PC-3 (cell line): ENCODE measurements around the gene UACA. TPM values are rescaled to one million over a fixed set of nuclear protein-coding genes. Genes with fewer than 3 reads are reported as not detected.

Experiments used
- ATAC-seq: fragments of 200-7000 bp; cut with Tn5 transposase; 2 replicates; pipeline ENCODE4 v1.9.1; 2020; ENCODE audit warnings: mild to moderate bottlenecking, moderate library complexity
- BruUV-seq: library from RNA; stranded (reverse); fragments of 400-500 nt; replicated peaks from 2 replicates; lab custom pipeline; 2021; lab: Mats Ljungman, UMichigan
- CTCF ChIA-PET: fragments of 300-600 bp; sonication (Branson Sonifier 250); formaldehyde crosslinking; loops from one replicate; lab custom pipeline; 2022; ENCODE audit warnings: antibody characterized with exemption; lab: Charles Lee
- POLR2A ChIA-PET: fragments of 300-600 bp; sonication (Branson Sonifier 250); formaldehyde crosslinking; loops from one replicate; lab custom pipeline; 2022; ENCODE audit warnings: antibody characterized with exemption; ENCODE audit not compliant: unreplicated experiment; lab: Charles Lee
- DNase-seq: peaks from one replicate; pipeline ENCODE4 v3.0.0-alpha.2; 2015
- H2AFZ ChIP-seq: fragments of 300-600 bp; sonication (generic); 2 replicates; pipeline ENCODE4 v1.6.0; 2016; ENCODE audit warnings: antibody characterized with exemption, low read length
- H3F3A ChIP-seq: fragments of 300-600 bp; sonication (generic); one replicate; pipeline ENCODE4 v1.6.0; 2017; ENCODE audit warnings: antibody characterized with exemption, low read length, control low read depth, mild to moderate bottlenecking; ENCODE audit not compliant: unreplicated experiment
- H3K27ac ChIP-seq: fragments of 300-600 bp; sonication (generic); 2 replicates; pipeline ENCODE4 v1.5.1; 2016; ENCODE audit warnings: mild to moderate bottlenecking, low read length
- H3K27me3 ChIP-seq: fragments of 300-600 bp; sonication (generic); 2 replicates; pipeline ENCODE4 v1.6.1; 2016; ENCODE audit warnings: low read length, mixed read lengths
- H3K36me3 ChIP-seq: fragments of 300-600 bp; sonication (generic); 2 replicates; pipeline ENCODE4 v1.6.1; 2016; ENCODE audit warnings: low read depth, mixed run types, low read length, mixed read lengths
- H3K4me1 ChIP-seq: fragments of 300-600 bp; sonication (generic); 2 replicates; pipeline ENCODE4 v1.5.1; 2016; ENCODE audit warnings: low read length; ENCODE audit not compliant: insufficient read depth
- H3K4me2 ChIP-seq: fragments of 300-600 bp; sonication (generic); 2 replicates; pipeline ENCODE4 v1.6.0; 2016; ENCODE audit warnings: low read length
- H3K4me3 ChIP-seq: fragments of 300-600 bp; sonication (generic); 2 replicates; pipeline ENCODE4 v1.5.1; 2016; ENCODE audit warnings: mild to moderate bottlenecking, low read length, mixed read lengths
- H3K79me2 ChIP-seq: fragments of 300-600 bp; sonication (generic); 2 replicates; pipeline ENCODE4 v1.6.1; 2017; ENCODE audit warnings: low read length, mixed read lengths
- H3K9ac ChIP-seq: fragments of 300-600 bp; sonication (generic); 2 replicates; pipeline ENCODE4 v1.6.0; 2016; ENCODE audit warnings: mild to moderate bottlenecking, low read length
- H3K9me2 ChIP-seq: fragments of 300-600 bp; sonication (generic); replicated peaks from 2 replicates; pipeline ENCODE4 v1.6.1; 2016; ENCODE audit warnings: mixed run types, low read length, mixed read lengths
- H3K9me3 ChIP-seq: fragments of 300-600 bp; sonication (generic); 2 replicates; pipeline ENCODE4 v1.6.1; 2016; ENCODE audit warnings: low read length, mixed read lengths
- H4K20me1 ChIP-seq: fragments of 300-600 bp; sonication (generic); 2 replicates; pipeline ENCODE4 v1.6.1; 2016; ENCODE audit warnings: low read length, mixed read lengths
- EZH2 ChIP-seq: fragments of 300-600 bp; sonication (generic); IDR thresholded peaks from one replicate; pipeline ENCODE4 v1.6.1; 2017; ENCODE audit warnings: antibody characterized with exemption, mild to moderate bottlenecking, low read length; ENCODE audit not compliant: unreplicated experiment
- EZH2phosphoT487 ChIP-seq: fragments of 300-600 bp; sonication (generic); IDR thresholded peaks from 2 replicates; pipeline ENCODE4 v1.6.1; 2018; ENCODE audit warnings: mild to moderate bottlenecking, antibody characterized with exemption, low read length, borderline replicate concordance
- intact Hi-C: fragments of 100-400 bp; cut with micrococcal nuclease; formaldehyde crosslinking; loops from 2 replicates; pipeline ENCODE4 v1.9.0; 2023
- total RNA-seq: library from RNA; depleted of rRNA; stranded (reverse); fragments of >200 nt; gene quantifications from 2 replicates; pipeline ENCODE4 v1.2.3, GENCODE V29; 2014
- TF ChIP-seq, protein P1 (sequence below): fragments of 300-600 bp; sonication (generic); conservative IDR thresholded peaks from 2 replicates; pipeline ENCODE4 v1.5.1; 2017; ENCODE audit warnings: antibody characterized with exemption, low read depth, mild to moderate bottlenecking, low read length

The UACA gene
- total RNA-seq, 1 experiment from 2014 or later: 21.7 TPM

DNA sequence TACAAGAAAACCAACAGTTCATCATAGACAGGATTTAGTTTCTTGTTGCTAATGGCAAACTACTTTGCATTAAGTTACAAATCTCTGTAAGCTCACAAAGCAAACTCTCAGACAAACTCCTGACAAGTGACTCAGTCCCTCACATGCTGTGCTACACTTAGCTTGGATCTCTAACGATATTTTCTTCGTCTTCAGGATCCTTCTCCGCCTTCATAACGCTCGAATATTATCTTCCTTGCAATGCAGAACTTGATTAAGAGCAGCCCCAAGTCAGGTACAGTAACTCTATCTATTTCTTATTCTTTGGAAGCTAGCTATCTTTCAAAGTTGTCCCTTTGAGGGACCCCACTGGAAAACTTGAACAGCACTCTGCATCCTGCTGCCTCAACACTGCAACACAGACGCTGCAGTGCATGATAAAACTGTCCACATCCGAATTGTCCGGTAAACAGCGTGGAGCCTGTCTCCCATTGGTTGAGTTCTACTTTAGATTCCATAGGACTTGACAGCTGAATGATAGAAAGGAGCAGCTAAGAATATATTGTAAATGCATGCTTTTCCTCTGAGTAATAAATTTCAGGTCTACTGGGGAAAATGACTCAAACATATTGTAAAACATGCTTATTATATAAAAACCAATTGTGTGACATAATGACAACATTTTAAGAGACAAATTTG lies 61.3 kb downstream of the UACA start:
- ATAC-seq (peak; percentile 92), DNase-seq (peak; percentile 88)
- peaks cover 15% of the 10 kb centered on the region for H3F3A ChIP-seq
- TF ChIP-seq EZH2 (no peak), EZH2phosphoT487 (no peak)
- TF ChIP-seq, protein P1, sequence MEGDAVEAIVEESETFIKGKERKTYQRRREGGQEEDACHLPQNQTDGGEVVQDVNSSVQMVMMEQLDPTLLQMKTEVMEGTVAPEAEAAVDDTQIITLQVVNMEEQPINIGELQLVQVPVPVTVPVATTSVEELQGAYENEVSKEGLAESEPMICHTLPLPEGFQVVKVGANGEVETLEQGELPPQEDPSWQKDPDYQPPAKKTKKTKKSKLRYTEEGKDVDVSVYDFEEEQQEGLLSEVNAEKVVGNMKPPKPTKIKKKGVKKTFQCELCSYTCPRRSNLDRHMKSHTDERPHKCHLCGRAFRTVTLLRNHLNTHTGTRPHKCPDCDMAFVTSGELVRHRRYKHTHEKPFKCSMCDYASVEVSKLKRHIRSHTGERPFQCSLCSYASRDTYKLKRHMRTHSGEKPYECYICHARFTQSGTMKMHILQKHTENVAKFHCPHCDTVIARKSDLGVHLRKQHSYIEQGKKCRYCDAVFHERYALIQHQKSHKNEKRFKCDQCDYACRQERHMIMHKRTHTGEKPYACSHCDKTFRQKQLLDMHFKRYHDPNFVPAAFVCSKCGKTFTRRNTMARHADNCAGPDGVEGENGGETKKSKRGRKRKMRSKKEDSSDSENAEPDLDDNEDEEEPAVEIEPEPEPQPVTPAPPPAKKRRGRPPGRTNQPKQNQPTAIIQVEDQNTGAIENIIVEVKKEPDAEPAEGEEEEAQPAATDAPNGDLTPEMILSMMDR: no peak
- H2AFZ ChIP-seq: peak overlapping the region; percentile 44; the same call in 1 of the 2 replicates
- no TSS peak for BruUV-seq
- peaks cover 62% of the 10 kb centered on the region for H3K79me2 ChIP-seq
- peak overlapping the region; percentile 27; the same call in 1 of the 2 replicates for H3K9ac ChIP-seq
- no peaks in the 10 kb centered on the region for H3K9me3 ChIP-seq
- no peaks in the 10 kb centered on the region for H3K9me2 ChIP-seq
- ChIA-PET POLR2A (no interaction called here), CTCF (no interaction called here)
- H3K4me2 ChIP-seq: peak overlapping the region; percentile 79
- intact Hi-C loops: loop anchor here (2.0 kb wide), 1 partner anchor 13 kb away; no protein-coding TSS in a partner anchor
- H3K4me1 ChIP-seq: peaks cover 56% of the 10 kb centered on the region
- H3K27me3 ChIP-seq: no peaks in the 10 kb centered on the region
- H4K20me1 ChIP-seq: no peaks in the 10 kb centered on the region
- H3K27ac ChIP-seq: peak overlapping the region; percentile 68
- peak overlapping the region; percentile 56 for H3K4me3 ChIP-seq
- 0 out of 2 replicates have a peak, but pooled peaks cover 2% of the 10 kb centered on the region for H3K36me3 ChIP-seq

DNA sequence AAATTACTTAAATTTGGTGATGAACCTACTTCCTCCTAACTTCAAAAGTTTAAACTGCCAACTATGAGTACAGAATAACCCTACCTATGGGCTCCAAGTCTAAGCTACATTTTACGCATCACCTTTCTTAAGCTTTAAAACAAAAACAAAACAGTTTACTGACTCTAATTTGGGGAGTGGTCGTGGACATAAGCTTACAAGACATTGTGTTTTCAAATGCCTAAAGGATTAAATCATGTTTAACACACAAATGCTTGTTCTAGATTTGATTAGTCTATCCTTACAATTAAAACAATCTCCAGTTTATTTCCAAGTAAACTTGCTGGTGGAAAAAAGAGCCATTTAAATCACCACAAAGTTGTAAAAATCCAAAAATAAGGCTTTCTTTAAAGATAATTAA lies 62.2 kb downstream of the UACA start:
- no peak overlapping the region for H2AFZ ChIP-seq
- ATAC-seq: no peak
- peaks cover 10% of the 10 kb centered on the region; the same call in 1 of the 2 replicates for H3K36me3 ChIP-seq
- H3K4me1 ChIP-seq: peaks cover 56% of the 10 kb centered on the region
- peak overlapping the region; percentile 79 for H3K4me2 ChIP-seq
- H4K20me1 ChIP-seq: no peaks in the 10 kb centered on the region
- no peak for TF ChIP-seq EZH2phosphoT487
- TF ChIP-seq, protein P1: no peak
- TF ChIP-seq EZH2: no peak
- peaks cover 15% of the 10 kb centered on the region for H3F3A ChIP-seq
- peak overlapping the region; percentile 56 for H3K4me3 ChIP-seq
- no peaks in the 10 kb centered on the region for H3K9me2 ChIP-seq
- H3K9ac ChIP-seq: peak overlapping the region; percentile 27
- ChIA-PET CTCF (no interaction called here), POLR2A (no interaction called here)
- intact Hi-C loops: no loop called here
- H3K27me3 ChIP-seq: no peaks in the 10 kb centered on the region
- H3K9me3 ChIP-seq: no peaks in the 10 kb centered on the region
- H3K79me2 ChIP-seq: peaks cover 56% of the 10 kb centered on the region
- H3K27ac ChIP-seq: peak overlapping the region; percentile 68
- no peak for DNase-seq
- no TSS peak for BruUV-seq

DNA sequence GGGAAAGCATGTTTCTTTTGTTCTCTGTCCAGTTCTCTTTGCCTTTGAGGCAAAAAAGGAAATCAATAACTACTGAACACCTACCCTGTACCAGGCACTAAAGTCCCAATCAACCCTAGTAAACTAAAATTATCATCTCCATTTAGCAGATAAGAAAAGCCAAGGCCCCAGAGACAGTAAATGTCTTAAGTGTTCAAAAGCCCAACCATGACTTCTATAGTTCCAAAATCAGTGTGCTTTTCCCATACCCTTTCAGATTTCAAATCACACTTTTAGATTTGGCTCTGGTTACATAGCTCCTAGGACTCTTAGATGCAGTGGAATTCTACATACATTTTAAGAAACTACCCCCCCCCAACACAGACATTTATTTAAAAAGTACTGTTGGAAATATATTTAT lies 63.5 kb downstream of the UACA start:
- CTCF ChIA-PET: no interaction called here
- H3K4me3 ChIP-seq: no peak overlapping the region
- peaks cover 10% of the 10 kb centered on the region; the same call in 1 of the 2 replicates for H3K36me3 ChIP-seq
- ATAC-seq (no peak), DNase-seq (no peak)
- H3K9ac ChIP-seq: no peak overlapping the region
- POLR2A ChIA-PET: no interaction called here
- no peak overlapping the region for H3K27ac ChIP-seq
- TF ChIP-seq, protein P1: no peak
- TF ChIP-seq EZH2phosphoT487: no peak
- H3K9me2 ChIP-seq: no peaks in the 10 kb centered on the region
- peaks cover 15% of the 10 kb centered on the region for H3F3A ChIP-seq
- H3K79me2 ChIP-seq: peaks cover 45% of the 10 kb centered on the region
- H2AFZ ChIP-seq: no peak overlapping the region
- BruUV-seq: no TSS peak
- peaks cover 56% of the 10 kb centered on the region for H3K4me1 ChIP-seq
- no peak overlapping the region for H3K4me2 ChIP-seq
- intact Hi-C loops: no loop called here
- H3K9me3 ChIP-seq: no peaks in the 10 kb centered on the region
- no peaks in the 10 kb centered on the region for H4K20me1 ChIP-seq
- H3K27me3 ChIP-seq: no peaks in the 10 kb centered on the region
